ENCODE measurements around the gene HOXD10. TPM values are rescaled to one million over a fixed set of nuclear protein-coding genes. Genes with fewer than 3 reads are reported as not detected.

HOXD10 gene
- total and polyA plus RNA-seq, 9 of the 15 experiments (the other 6 are each of a cell fraction or from before 2014, with no cell fraction given), result not detected

DNA sequence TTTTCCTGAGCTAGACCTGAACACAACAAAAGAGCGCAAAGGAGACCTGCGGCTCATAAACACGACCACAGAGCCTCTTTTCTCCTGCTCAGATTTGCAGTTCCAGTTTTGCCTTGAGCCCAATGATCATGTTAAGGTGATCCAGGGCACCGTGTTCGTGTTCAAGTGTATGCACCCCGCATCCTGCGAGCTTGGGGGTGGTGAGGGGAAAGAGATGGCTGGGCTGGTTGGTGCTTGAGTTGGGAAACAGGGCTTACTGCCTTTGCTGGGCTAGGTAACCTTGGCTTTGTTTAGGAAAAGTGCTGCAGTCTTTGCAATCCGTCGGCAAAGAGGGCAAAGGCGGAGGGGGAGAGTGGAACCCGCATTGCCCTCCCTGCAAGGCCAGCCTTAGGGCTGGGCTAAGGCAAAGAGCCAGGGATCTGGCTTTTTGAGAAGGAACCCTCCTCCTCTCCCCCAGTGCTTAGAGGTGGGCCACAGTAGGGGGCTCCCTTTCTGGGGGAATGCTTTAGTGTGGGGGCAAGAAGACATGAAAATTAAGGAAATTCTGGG lies 1.3 kb downstream of the HOXD10 start:
- H3K9me1 ChIP-seq (ENCODE audit: control insufficient read depth, insufficient read depth, low read length), result no peaks in the 10 kb centered on the region
- no peak overlapping the region for H3K9ac ChIP-seq (ENCODE audit: insufficient read depth in 1 of 2, low read depth in 2 of 2, low read length in 2 of 2)
- no peaks in the 10 kb centered on the region for H3K9me3 ChIP-seq (replicated peaks; ENCODE audit: control insufficient read depth, insufficient read depth, low read depth, low read length)
- in situ Hi-C loops (cut with MboI) (no loop called here), intact Hi-C loops (cut with micrococcal nuclease) (no loop called here)
- CTCF ChIA-PET (ENCODE audit: low intra/inter-chr PET ratio), result no interaction called here
- DNase-seq (ENCODE audit: extremely low read depth in 1 of 4, low spot score in 3 of 4) (no peak), FAIRE-seq (no peak), ATAC-seq (no peak)
- H3K27ac ChIP-seq (ENCODE audit: extremely low read depth, low read depth, low read length), result no peak overlapping the region
- H4K20me1 ChIP-seq (replicated peaks; ENCODE audit: control insufficient read depth, insufficient read depth, low read length), result no peaks in the 10 kb centered on the region; the same call in 1 of the 2 replicates
- TF ChIP-seq E2F8 (IDR thresholded peaks at IDR 0.05; ENCODE audit: low read depth, partially characterized antibody) (no peak), ATF1 (CRISPR knock-in tag; IDR thresholded peaks at IDR 0.05) (no peak), ATF1 (tag; IDR thresholded peaks at IDR 0.05) (no peak), CBX2 (IDR thresholded peaks at IDR 0.05; ENCODE audit: insufficient read depth, low read length, poor library complexity, severe bottlenecking) (no peak), ZNF699 (CRISPR knock-in tag; IDR thresholded peaks at IDR 0.05; ENCODE audit: insufficient replicate concordance) (no peak), ZNF282 (CRISPR knock-in tag; IDR thresholded peaks at IDR 0.05) (no peak), HBP1 (CRISPR knock-in tag; IDR thresholded peaks at IDR 0.05) (no peak), FOXM1 (IDR thresholded peaks at IDR 0.05; ENCODE audit: low read depth) (no peak), FOXM1 (CRISPR knock-in tag; IDR thresholded peaks at IDR 0.05; ENCODE audit: low read depth) (no peak), ATF6 (CRISPR knock-in tag; IDR thresholded peaks at IDR 0.05) (no peak)
- TF ChIP-seq, protein P1, sequence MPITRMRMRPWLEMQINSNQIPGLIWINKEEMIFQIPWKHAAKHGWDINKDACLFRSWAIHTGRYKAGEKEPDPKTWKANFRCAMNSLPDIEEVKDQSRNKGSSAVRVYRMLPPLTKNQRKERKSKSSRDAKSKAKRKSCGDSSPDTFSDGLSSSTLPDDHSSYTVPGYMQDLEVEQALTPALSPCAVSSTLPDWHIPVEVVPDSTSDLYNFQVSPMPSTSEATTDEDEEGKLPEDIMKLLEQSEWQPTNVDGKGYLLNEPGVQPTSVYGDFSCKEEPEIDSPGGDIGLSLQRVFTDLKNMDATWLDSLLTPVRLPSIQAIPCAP (CRISPR knock-in tag; IDR thresholded peaks at IDR 0.05; ENCODE audit: borderline replicate concordance), result no peak
- peaks cover 0 to 26% of the 10 kb centered on the region in 2 experiments; a peak in 1 of 5 replicates for H3K4me1 ChIP-seq (replicated peaks in 1 of 2; ENCODE audit: control insufficient read depth in 2 of 2, insufficient read depth in 2 of 2, low read length in 2 of 2)
- no peaks in the 10 kb centered on the region for H3K79me2 ChIP-seq (ENCODE audit: control insufficient read depth, insufficient read depth, low read length)
- 3% methylated on average over 11 of the region's 11 CpGs for WGBS (ENCODE audit: insufficient coverage, low coverage, missing lambda C conversion rate)
- no peak overlapping the region for H2AFZ ChIP-seq (ENCODE audit: low read depth, low read length)
- H3K4me3 ChIP-seq, result no peak overlapping the region
- BruUV-seq (replicated peaks), result no TSS peak
- no peak overlapping the region for H3K4me2 ChIP-seq (ENCODE audit: insufficient read depth, low read length)
- H3K27me3 ChIP-seq (ENCODE audit: control insufficient read depth in 2 of 2, insufficient read depth in 2 of 2, low read length in 2 of 2), result peaks cover 81 to 82% of the 10 kb centered on the region in 2 experiments
- no peaks in the 10 kb centered on the region for H3K36me3 ChIP-seq (ENCODE audit: control insufficient read depth, insufficient read depth, low read length)
- POLR2A ChIA-PET, result interaction anchor here (0.6 kb wide), 1 partner anchor 52 kb away, joined by 3 read pairs; no protein-coding TSS in a partner anchor
